Colonic mucosa (tissue), 4 donors: ENCODE results near the gene HDLBP. TPM values are rescaled to one million over a fixed set of nuclear protein-coding genes. Genes with fewer than 3 reads are reported as not detected.
A peak's percentile ranks its signal among the peaks of the same experiment; 100 is the strongest.

Source experiments
- DNase-seq: peaks from one replicate; pipeline ENCODE4 v3.0.0-alpha.2; 2020
- H3K27ac ChIP-seq: fragments of 200-600 bp; one replicate; pipeline ENCODE4 v1.8.0; 2021
- H3K27me3 ChIP-seq: fragments of 200-600 bp; one replicate; pipeline ENCODE4 v1.8.0; 2021
- H3K36me3 ChIP-seq: fragments of 200-600 bp; one replicate; pipeline ENCODE4 v1.8.0; 2021
- H3K4me1 ChIP-seq: fragments of 200-600 bp; one replicate; pipeline ENCODE4 v1.8.0; 2021; ENCODE audit warnings: mild to moderate bottlenecking
- H3K4me3 ChIP-seq: fragments of 200-600 bp; one replicate; pipeline ENCODE4 v1.8.0; 2021
- H3K9ac ChIP-seq, 2 donors: one replicate each; pipeline ENCODE4 v1.7.0; 2013; ENCODE audit warnings: control low read depth in 2 of 2, low read depth in 2 of 2, low read length in 2 of 2
- H3K9me3 ChIP-seq: fragments of 200-600 bp; one replicate; pipeline ENCODE4 v1.8.0; 2021
- CTCF ChIP-seq: fragments of 200-600 bp; IDR thresholded peaks from one replicate; pipeline ENCODE4 v1.8.0; 2022; ENCODE audit warnings: antibody characterized with exemption, mild to moderate bottlenecking
- intact Hi-C: fragments of 100-400 bp; cut with DNase I; formaldehyde crosslinking; loops from one replicate; pipeline ENCODE4 v1.14.1; 2022
- total RNA-seq, 2 donors: library from RNA; stranded (reverse); fragmentation: NEBNext Ultra II Directional in 1 of 2; extraction: Animal tissue kit (Norgen Biotek cat#: 25700) in 1 of 2; gene quantifications; one replicate each; pipeline ENCODE4 v1.2.1, GENCODE V29; 2021
- donor health status: healthy.
- donor health status: DM: no; HTN: no; CAD: no.
- donor health status: DM: no; HTN: no; CAD: no.

Gene HDLBP
- total RNA-seq, 2 donors from 2014 or later, result 483 to 625 TPM

DNA sequence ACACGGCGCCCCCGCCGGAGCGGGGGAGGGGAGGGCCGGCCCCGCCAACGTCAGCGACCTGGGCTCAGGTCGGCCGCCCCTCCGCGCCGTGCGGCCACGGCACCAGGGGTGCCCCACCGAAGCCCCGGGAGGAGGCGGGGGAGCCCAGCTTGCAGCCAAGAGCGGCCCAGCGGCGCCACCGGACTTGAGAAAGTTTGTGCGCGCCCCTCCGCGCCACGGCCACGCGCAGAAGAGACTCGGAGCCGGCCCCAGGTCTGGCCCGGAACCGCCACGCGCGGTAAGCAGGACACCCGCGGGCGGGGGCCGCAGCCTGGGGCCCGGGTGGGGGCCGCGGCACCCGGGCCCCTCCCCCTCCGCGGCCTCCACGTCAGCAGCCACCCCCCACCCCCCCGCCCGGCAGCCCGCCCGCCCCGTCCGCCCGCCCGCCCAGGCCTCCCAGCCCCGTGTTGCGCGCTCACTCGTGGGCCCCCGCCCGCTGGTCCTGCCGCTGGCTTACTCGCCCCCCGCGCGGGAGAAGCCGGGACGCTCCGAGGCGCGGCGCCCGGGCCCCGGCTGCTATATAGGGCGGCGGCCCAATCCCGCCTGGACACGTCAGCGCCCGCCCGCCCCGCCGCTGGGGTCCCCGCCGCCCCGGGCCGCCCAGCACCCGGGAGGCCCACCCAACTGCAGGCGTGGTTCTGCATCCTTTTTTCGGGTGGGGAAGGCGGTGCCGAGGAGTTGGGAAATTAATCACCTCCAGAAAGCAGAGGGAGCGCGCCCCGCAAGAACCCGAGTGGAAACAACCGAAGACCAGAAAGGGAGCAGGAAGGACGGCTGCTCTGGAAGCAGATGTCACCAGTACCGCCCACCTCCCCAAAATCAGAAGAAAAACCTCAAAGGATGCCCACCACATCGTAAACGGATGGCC lies 42.9 kb downstream of the HDLBP start:
- Histone ChIP-seq H3K4me3 (peak overlapping the region; percentile 97), H3K36me3 (no peaks in the 10 kb centered on the region), H3K9ac (peak overlapping the region; percentile 78 to 88), H3K27me3 (no peaks in the 10 kb centered on the region), H3K9me3 (no peaks in the 10 kb centered on the region), H3K4me1 (peaks cover 11% of the 10 kb centered on the region), H3K27ac (peak overlapping the region; percentile 85)
- no peak for TF ChIP-seq CTCF
- intact Hi-C loops, result loop anchor here (2.0 kb wide), 1 partner anchor 42 kb away; the partner anchor contains the start of genes HDLBP and SEPTIN2
- DNase-seq, result peak; percentile 76

DNA sequence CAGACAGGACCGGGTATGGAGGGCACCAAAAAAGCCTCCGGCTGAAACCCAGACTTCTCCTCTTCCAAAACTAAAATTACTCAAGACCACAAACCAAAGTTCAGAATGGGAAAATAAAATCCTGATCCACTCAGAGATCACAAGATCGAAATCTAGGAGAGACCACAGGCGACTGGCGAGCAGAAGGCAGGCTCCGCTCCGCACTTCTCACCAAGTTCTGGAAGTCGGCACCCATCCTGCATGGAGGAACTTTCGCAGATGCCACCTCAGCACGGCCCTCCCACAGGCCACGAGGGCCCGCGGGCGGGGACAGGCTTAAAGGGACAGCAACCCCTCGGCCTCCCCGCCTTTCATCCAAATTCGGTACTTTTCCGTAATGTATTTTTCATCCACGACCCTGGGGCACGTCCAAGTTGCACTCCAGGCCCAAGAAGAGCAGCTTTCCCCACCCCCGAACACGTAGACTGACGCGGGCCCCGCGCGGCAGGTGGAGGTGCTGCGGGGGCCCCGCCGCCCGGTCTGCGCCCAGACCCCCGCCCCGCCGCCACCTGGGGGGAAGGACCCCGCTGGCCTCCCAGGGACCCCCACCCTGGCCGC lies 43.7 kb downstream of the HDLBP start:
- DNase-seq, result peak; percentile 90
- H3K27ac ChIP-seq, result peak overlapping the region; percentile 85
- no peak for TF ChIP-seq CTCF
- H3K36me3 ChIP-seq, result no peaks in the 10 kb centered on the region
- peaks cover 11% of the 10 kb centered on the region for H3K4me1 ChIP-seq
- H3K4me3 ChIP-seq, result peak overlapping the region; percentile 97
- H3K27me3 ChIP-seq, result no peaks in the 10 kb centered on the region
- no peaks in the 10 kb centered on the region for H3K9me3 ChIP-seq
- intact Hi-C loops, result loop anchor here (2.0 kb wide), 1 partner anchor 43 kb away; the partner anchor contains the start of genes HDLBP and SEPTIN2
- peak overlapping the region; percentile 78 to 88 for H3K9ac ChIP-seq

GRCh38 chr2:241270531-241270930 lies 44.9 kb downstream of the HDLBP start:
- H3K27ac ChIP-seq, result no peak overlapping the region
- DNase-seq, result no peak
- intact Hi-C loops, result no loop called here
- TF ChIP-seq CTCF, result no peak
- no peaks in the 10 kb centered on the region for H3K9me3 ChIP-seq
- H3K9ac ChIP-seq, result peak overlapping the region in 1 of 2 donors; percentile 78
- peaks cover 11% of the 10 kb centered on the region for H3K4me1 ChIP-seq
- H3K36me3 ChIP-seq, result peaks cover 9% of the 10 kb centered on the region
- no peak overlapping the region for H3K4me3 ChIP-seq
- H3K27me3 ChIP-seq, result no peaks in the 10 kb centered on the region

DNA sequence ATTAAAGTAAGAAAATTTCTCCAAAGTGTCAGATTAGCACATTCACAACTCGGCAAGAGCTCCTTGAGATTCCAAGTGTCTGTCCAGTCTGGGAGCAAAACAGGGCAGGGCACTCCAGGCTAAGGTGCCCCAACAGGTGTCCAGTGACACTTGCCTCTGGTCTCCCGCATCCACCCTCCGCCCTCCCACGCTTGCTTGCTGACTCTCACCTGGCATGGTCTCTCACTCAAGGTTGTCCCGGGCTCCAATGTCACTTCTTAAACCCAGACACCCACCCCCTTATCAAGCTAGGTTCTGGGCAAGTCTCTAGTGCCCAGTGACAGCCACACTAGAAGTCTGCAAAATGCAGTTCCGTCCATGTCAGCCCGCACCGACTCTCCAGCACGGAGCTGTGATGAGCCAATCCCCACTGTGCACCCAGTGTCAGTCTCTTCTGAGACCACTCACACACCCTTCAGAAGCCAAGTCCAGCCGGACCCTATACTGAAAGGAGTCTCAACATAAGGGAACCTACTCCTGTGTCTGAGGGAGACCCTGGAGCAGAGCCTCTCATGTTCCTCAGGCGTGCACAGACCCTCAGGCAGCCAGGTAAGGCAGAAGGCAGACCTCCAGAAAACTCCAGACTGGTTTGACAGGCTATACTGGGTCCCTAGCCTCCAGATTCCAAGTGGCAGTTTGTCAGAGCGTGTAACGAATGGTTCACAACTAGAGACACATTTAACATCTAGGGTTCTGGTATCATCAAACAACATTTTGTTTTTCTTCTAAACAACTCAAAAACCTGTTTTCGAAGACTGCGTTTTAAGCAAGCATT lies 45.6 kb downstream of the HDLBP start:
- intact Hi-C loops, result no loop called here
- TF ChIP-seq CTCF, result no peak
- Histone ChIP-seq H3K36me3 (peaks cover 13% of the 10 kb centered on the region), H3K27ac (no peak overlapping the region), H3K27me3 (no peaks in the 10 kb centered on the region), H3K9me3 (no peaks in the 10 kb centered on the region), H3K4me1 (peaks cover 11% of the 10 kb centered on the region), H3K4me3 (no peak overlapping the region), H3K9ac (peak overlapping the region in 1 of 2 donors; percentile 78)
- DNase-seq, result no peak
